Peyer's patch (tissue), 4 donors: ENCODE results near the gene SMG7.

Source experiments
- CTCF ChIP-seq, 6 experiments: fragments of 450-650 bp in 4 of 6; fragments of 200-600 bp in 2 of 6; sonication (generic) in 1 of 6; IDR thresholded peaks; one replicate each; pipeline ENCODE4 v1.5.1; 2017 to 2019; ENCODE audit warnings: antibody characterized with exemption in 6 of 6, mild to moderate bottlenecking in 3 of 6, moderate library complexity in 1 of 6
- POLR2A ChIP-seq, 2 donors: fragments of 450-650 bp; IDR thresholded peaks; one replicate each; pipeline ENCODE4 v1.5.1; 2017; ENCODE audit warnings: antibody characterized with exemption in 2 of 2, mild to moderate bottlenecking in 2 of 2, moderate library complexity in 2 of 2

GRCh38 chr1:183600634-183601033 is 128.3 kb downstream of the SMG7 start:
- TF ChIP-seq POLR2A (IDR thresholded peaks at IDR 0.05) (no peak), CTCF (IDR thresholded peaks at IDR 0.05) (no peak)
